IPS-18c (cell line): ENCODE results near the gene TMF1.

Experiments
- H3K4me3 ChIP-seq: 2 replicates; pipeline ENCODE4 v1.7.0; 2013; ENCODE audit warnings: low read depth, mild to moderate bottlenecking, low read length, moderate library complexity; ENCODE audit not compliant: insufficient read depth
- H3K9me3 ChIP-seq: one replicate; pipeline ENCODE4 v1.6.1; 2013; ENCODE audit warnings: mild to moderate bottlenecking, low read length, moderate library complexity; ENCODE audit not compliant: control insufficient read depth, insufficient read depth

The TMF1 gene

GRCh38 chr3:69051756-69052471 lies at the start of gene TMF1:
TMF1 (minus strand) TSS chr3:69052333; CDS start chr3:69052086, 247 bp downstream.
- peak within 1 kb of the TSS; percentile 99 for H3K4me3 ChIP-seq
- H3K9me3 ChIP-seq, result no peaks in the 10 kb centered on the region

GRCh38 chr3:69099576-69099975 lies 47.4 kb upstream of the TMF1 start:
- Histone ChIP-seq H3K4me3 (no peak overlapping the region), H3K9me3 (peaks cover 2% of the 10 kb centered on the region)

GRCh38 chr3:69097407-69098086 lies 45.4 kb upstream of the TMF1 start:
- Histone ChIP-seq H3K4me3 (no peak overlapping the region), H3K9me3 (peaks cover 2% of the 10 kb centered on the region)

GRCh38 chr3:69096299-69096698 lies 44.2 kb upstream of the TMF1 start:
- Histone ChIP-seq H3K9me3 (peaks cover 2% of the 10 kb centered on the region), H3K4me3 (no peak overlapping the region)

- H3K9me3 ChIP-seq, result peaks cover 2% of the 10 kb centered on the region
These were observed 43.5 kb upstream of the TMF1 start for GRCh38 chr3:69095636-69096035.

GRCh38 chr3:69094467-69095205 lies 42.5 kb upstream of the TMF1 start:
- Histone ChIP-seq H3K4me3 (no peak overlapping the region), H3K9me3 (no peaks in the 10 kb centered on the region)

More at GRCh38 chr3:69095636-69096035, 43.5 kb upstream of the TMF1 start:
- H3K4me3 ChIP-seq, result no peak overlapping the region

GRCh38 chr3:69092030-69092516 lies 39.9 kb upstream of the TMF1 start:
- no peak overlapping the region for H3K4me3 ChIP-seq

GRCh38 chr3:69091389-69092029 lies 39.4 kb upstream of the TMF1 start:
- Histone ChIP-seq H3K4me3 (no peak overlapping the region), H3K9me3 (no peaks in the 10 kb centered on the region)

More at GRCh38 chr3:69092030-69092516, 39.9 kb upstream of the TMF1 start:
- H3K9me3 ChIP-seq, result no peaks in the 10 kb centered on the region

- H3K4me3 ChIP-seq, result no peak overlapping the region
- H3K9me3 ChIP-seq, result no peaks in the 10 kb centered on the region
These were observed 37.9 kb upstream of the TMF1 start for GRCh38 chr3:69090021-69090420.

GRCh38 chr3:69088063-69088462 lies 35.9 kb upstream of the TMF1 start:
- no peak overlapping the region for H3K4me3 ChIP-seq
- no peaks in the 10 kb centered on the region for H3K9me3 ChIP-seq

GRCh38 chr3:69087030-69087791 lies 35.1 kb upstream of the TMF1 start:
- no peak overlapping the region for H3K4me3 ChIP-seq

GRCh38 chr3:69085833-69086722 lies 33.9 kb upstream of the TMF1 start:
- no peaks in the 10 kb centered on the region for H3K9me3 ChIP-seq
- peak overlapping the region; percentile 76 for H3K4me3 ChIP-seq

More at GRCh38 chr3:69087030-69087791, 35.1 kb upstream of the TMF1 start:
- H3K9me3 ChIP-seq, result no peaks in the 10 kb centered on the region

- H3K9me3 ChIP-seq, result no peaks in the 10 kb centered on the region
- H3K4me3 ChIP-seq, result peak overlapping the region; percentile 76
These were observed 33.2 kb upstream of the TMF1 start for GRCh38 chr3:69085168-69085832.

GRCh38 chr3:69084326-69085167 lies 32.4 kb upstream of the TMF1 start, which contains the start of gene ARL6IP5:
ARL6IP5 (plus strand) TSS chr3:69084937; CDS start chr3:69085048, 111 bp downstream.
- Histone ChIP-seq H3K4me3 (peak within 1 kb of the TSS; percentile 76), H3K9me3 (no peaks in the 10 kb centered on the region)
